Astrocyte of the cerebellum (primary cell): ENCODE results near the gene CPSF6.
A peak's percentile ranks its signal among the peaks of the same experiment; 100 is the strongest.

Source experiments
- DNase-seq: peaks from one replicate; pipeline ENCODE4 v3.0.0-alpha.2; 2011; ENCODE audit warnings: low read depth
- H3K4me3 ChIP-seq: 2 replicates; pipeline ENCODE4 v1.5.1; 2011; ENCODE audit warnings: mild to moderate bottlenecking, low read depth, low read length, moderate library complexity
- CTCF ChIP-seq: IDR thresholded peaks from 2 replicates; pipeline ENCODE4 v1.5.1; 2012; ENCODE audit warnings: low read length, low read depth, moderate library complexity, mild to moderate bottlenecking; ENCODE audit errors: missing control alignments
- in situ Hi-C: cut with HindIII; loops from 2 replicates; pipeline ENCODE4 v1.10.0; 2017; ENCODE audit warnings: low sequenced_read_pairs

Gene CPSF6

GRCh38 chr12:69241438-69242092 is 2.2 kb downstream of the CPSF6 start:
- no peak for DNase-seq
- TF ChIP-seq CTCF = no peak
- in situ Hi-C loops = no loop called here
- peak overlapping the region; percentile 91 for H3K4me3 ChIP-seq

GRCh38 chr12:69243099-69244084 is 4.0 kb downstream of the CPSF6 start:
- DNase-seq = no peak
- no peak overlapping the region for H3K4me3 ChIP-seq
- TF ChIP-seq CTCF = no peak

GRCh38 chr12:69247268-69248018 is 8.1 kb downstream of the CPSF6 start:
- TF ChIP-seq CTCF = no peak
- in situ Hi-C loops = no loop called here
- H3K4me3 ChIP-seq = no peak overlapping the region
- DNase-seq = no peak

More at GRCh38 chr12:69243099-69244084, 4.0 kb downstream of the CPSF6 start:
- in situ Hi-C loops = no loop called here

GRCh38 chr12:69252033-69252432 is 12.7 kb downstream of the CPSF6 start:
- in situ Hi-C loops = no loop called here
- no peak for TF ChIP-seq CTCF
- no peak for DNase-seq
- H3K4me3 ChIP-seq = no peak overlapping the region

- no peak for DNase-seq
- no peak overlapping the region for H3K4me3 ChIP-seq
- in situ Hi-C loops = no loop called here
- peak; percentile 49 for TF ChIP-seq CTCF
These were observed 14.7 kb downstream of the CPSF6 start for GRCh38 chr12:69254046-69254445.

GRCh38 chr12:69254862-69255261 is 15.5 kb downstream of the CPSF6 start:
- in situ Hi-C loops = no loop called here
- no peak overlapping the region for H3K4me3 ChIP-seq
- DNase-seq = no peak
- no peak for TF ChIP-seq CTCF
